ENCODE results near the gene ARPP21.

DNA sequence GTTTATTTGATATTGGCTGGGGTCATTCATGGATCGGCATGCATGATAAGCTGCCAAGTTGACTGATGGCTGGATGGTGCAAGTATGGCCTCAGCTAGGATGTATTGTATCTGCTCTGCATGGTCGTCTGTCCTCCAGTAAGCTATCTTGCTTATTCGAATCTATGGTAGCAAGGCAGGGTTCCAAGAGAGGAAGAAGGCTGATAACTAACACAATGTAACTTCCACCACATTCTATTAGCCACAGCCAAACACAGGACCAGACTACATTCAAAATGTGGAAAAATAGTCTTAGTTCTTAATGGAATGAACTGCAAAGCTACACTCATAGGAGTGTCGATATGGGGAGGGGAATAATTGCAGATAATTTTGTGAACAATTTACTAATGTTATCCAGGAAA lies 175.2 kb downstream of the ARPP21 start:
- TF ChIP-seq PATZ1 (CRISPR knock-in tag; IDR thresholded peaks at IDR 0.05; ENCODE audit: borderline replicate concordance) (no peak), ZNF8 (CRISPR knock-in tag; IDR thresholded peaks at IDR 0.05) (no peak), TCF4 (CRISPR knock-in tag; IDR thresholded peaks at IDR 0.05; ENCODE audit: borderline replicate concordance) (no peak), ARNTL (CRISPR knock-in tag; IDR thresholded peaks at IDR 0.05; ENCODE audit: borderline replicate concordance, low read depth) (no peak), GLIS3 (CRISPR knock-in tag; IDR thresholded peaks at IDR 0.05) (no peak), ZFP3 (CRISPR knock-in tag; IDR thresholded peaks at IDR 0.05) (no peak), ZNF70 (CRISPR knock-in tag; IDR thresholded peaks at IDR 0.05) (no peak), SNAI2 (CRISPR knock-in tag; IDR thresholded peaks at IDR 0.05) (no peak), ZFP30 (CRISPR knock-in tag; IDR thresholded peaks at IDR 0.05) (no peak), PPARA (CRISPR knock-in tag; IDR thresholded peaks at IDR 0.05; ENCODE audit: borderline replicate concordance) (no peak)
- TF ChIP-seq, protein P1, sequence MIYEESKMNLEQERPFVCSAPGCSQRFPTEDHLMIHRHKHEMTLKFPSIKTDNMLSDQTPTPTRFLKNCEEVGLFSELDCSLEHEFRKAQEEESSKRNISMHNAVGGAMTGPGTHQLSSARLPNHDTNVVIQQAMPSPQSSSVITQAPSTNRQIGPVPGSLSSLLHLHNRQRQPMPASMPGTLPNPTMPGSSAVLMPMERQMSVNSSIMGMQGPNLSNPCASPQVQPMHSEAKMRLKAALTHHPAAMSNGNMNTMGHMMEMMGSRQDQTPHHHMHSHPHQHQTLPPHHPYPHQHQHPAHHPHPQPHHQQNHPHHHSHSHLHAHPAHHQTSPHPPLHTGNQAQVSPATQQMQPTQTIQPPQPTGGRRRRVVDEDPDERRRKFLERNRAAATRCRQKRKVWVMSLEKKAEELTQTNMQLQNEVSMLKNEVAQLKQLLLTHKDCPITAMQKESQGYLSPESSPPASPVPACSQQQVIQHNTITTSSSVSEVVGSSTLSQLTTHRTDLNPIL (CRISPR knock-in tag; IDR thresholded peaks at IDR 0.05; ENCODE audit: low read depth): no peak
- TF ChIP-seq, protein P2, sequence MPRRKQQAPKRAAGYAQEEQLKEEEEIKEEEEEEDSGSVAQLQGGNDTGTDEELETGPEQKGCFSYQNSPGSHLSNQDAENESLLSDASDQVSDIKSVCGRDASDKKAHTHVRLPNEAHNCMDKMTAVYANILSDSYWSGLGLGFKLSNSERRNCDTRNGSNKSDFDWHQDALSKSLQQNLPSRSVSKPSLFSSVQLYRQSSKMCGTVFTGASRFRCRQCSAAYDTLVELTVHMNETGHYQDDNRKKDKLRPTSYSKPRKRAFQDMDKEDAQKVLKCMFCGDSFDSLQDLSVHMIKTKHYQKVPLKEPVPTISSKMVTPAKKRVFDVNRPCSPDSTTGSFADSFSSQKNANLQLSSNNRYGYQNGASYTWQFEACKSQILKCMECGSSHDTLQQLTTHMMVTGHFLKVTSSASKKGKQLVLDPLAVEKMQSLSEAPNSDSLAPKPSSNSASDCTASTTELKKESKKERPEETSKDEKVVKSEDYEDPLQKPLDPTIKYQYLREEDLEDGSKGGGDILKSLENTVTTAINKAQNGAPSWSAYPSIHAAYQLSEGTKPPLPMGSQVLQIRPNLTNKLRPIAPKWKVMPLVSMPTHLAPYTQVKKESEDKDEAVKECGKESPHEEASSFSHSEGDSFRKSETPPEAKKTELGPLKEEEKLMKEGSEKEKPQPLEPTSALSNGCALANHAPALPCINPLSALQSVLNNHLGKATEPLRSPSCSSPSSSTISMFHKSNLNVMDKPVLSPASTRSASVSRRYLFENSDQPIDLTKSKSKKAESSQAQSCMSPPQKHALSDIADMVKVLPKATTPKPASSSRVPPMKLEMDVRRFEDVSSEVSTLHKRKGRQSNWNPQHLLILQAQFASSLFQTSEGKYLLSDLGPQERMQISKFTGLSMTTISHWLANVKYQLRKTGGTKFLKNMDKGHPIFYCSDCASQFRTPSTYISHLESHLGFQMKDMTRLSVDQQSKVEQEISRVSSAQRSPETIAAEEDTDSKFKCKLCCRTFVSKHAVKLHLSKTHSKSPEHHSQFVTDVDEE (CRISPR knock-in tag; IDR thresholded peaks at IDR 0.05): no peak
- TF ChIP-seq, protein P3, sequence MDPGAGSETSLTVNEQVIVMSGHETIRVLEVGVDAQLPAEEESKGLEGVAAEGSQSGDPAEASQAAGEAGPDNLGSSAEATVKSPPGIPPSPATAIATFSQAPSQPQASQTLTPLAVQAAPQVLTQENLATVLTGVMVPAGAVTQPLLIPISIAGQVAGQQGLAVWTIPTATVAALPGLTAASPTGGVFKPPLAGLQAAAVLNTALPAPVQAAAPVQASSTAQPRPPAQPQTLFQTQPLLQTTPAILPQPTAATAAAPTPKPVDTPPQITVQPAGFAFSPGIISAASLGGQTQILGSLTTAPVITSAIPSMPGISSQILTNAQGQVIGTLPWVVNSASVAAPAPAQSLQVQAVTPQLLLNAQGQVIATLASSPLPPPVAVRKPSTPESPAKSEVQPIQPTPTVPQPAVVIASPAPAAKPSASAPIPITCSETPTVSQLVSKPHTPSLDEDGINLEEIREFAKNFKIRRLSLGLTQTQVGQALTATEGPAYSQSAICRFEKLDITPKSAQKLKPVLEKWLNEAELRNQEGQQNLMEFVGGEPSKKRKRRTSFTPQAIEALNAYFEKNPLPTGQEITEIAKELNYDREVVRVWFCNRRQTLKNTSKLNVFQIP (CRISPR knock-in tag; IDR thresholded peaks at IDR 0.05; ENCODE audit: borderline replicate concordance, low read depth): no peak
